AG04450 (cell line): Measurements from ENCODE around the gene SLC43A2. TPM values are rescaled to one million over a fixed set of nuclear protein-coding genes. Genes with fewer than 3 reads are reported as not detected.
"Not testable (repeated sequence)": the region's sequence is repeated elsewhere in the genome, so short reads cannot be mapped to it uniquely, and the experiment has no call there.

Experiments used
- CTCF ChIA-PET: fragments of 300-600, 350-600 bp; formaldehyde crosslinking; extraction: SDS; loops from one replicate; lab custom pipeline; 2022; ENCODE audit warnings: antibody characterized with exemption, inconsistent platforms; lab: Charles Lee
- POLR2A ChIA-PET: fragments of 350-600 bp; formaldehyde crosslinking; extraction: SDS; loops from one replicate; lab custom pipeline; 2021; ENCODE audit warnings: antibody characterized with exemption, inconsistent platforms; lab: Yijun Ruan, JAX
- DNase-seq: peaks from one replicate; pipeline ENCODE4 v3.0.0-alpha.2; 2011; ENCODE audit warnings: low read depth, low spot score
- H3K27ac ChIP-seq: one replicate; pipeline ENCODE4 v1.5.1; 2012; ENCODE audit warnings: low read depth, low read length, control low read depth
- H3K27me3 ChIP-seq: one replicate; pipeline ENCODE4 v1.6.0; 2012; ENCODE audit warnings: low read length; ENCODE audit not compliant: control insufficient read depth, insufficient read depth
- H3K4me3 ChIP-seq: 2 replicates; pipeline ENCODE4 v1.5.1; 2011; ENCODE audit warnings: mild to moderate bottlenecking, low read depth, low read length, control low read depth
- H3K9me3 ChIP-seq: 2 replicates; pipeline ENCODE4 v1.5.1; 2012; ENCODE audit warnings: low read length; ENCODE audit not compliant: control insufficient read depth, insufficient read depth
- polyA plus RNA-seq: library from polyadenylated mRNA; depleted of rRNA; stranded (reverse); fragments of >200 nt; gene quantifications from 2 replicates; pipeline ENCODE4 v1.2.3, GENCODE V29; 2011
- TF ChIP-seq, protein P1 (sequence below): IDR thresholded peaks from 2 replicates; pipeline ENCODE4 v1.5.1; 2011; ENCODE audit warnings: low read depth, low read length, control low read depth, inconsistent platforms

SLC43A2 gene
- polyA plus RNA-seq, 1 experiment: 5.3 TPM

- no peak overlapping the region for H3K27ac ChIP-seq
- DNase-seq: no peak
- ChIA-PET POLR2A (interaction anchor here (1.4 kb wide), 1 partner anchor 59 kb away, joined by 3 read pairs; no protein-coding TSS in a partner anchor), CTCF (interaction anchor here (1.0 to 1.7 kb wide), 2 partner anchors 10 kb away, joined by 4 to 5 read pairs; no protein-coding TSS in a partner anchor)
- TF ChIP-seq, protein P1, sequence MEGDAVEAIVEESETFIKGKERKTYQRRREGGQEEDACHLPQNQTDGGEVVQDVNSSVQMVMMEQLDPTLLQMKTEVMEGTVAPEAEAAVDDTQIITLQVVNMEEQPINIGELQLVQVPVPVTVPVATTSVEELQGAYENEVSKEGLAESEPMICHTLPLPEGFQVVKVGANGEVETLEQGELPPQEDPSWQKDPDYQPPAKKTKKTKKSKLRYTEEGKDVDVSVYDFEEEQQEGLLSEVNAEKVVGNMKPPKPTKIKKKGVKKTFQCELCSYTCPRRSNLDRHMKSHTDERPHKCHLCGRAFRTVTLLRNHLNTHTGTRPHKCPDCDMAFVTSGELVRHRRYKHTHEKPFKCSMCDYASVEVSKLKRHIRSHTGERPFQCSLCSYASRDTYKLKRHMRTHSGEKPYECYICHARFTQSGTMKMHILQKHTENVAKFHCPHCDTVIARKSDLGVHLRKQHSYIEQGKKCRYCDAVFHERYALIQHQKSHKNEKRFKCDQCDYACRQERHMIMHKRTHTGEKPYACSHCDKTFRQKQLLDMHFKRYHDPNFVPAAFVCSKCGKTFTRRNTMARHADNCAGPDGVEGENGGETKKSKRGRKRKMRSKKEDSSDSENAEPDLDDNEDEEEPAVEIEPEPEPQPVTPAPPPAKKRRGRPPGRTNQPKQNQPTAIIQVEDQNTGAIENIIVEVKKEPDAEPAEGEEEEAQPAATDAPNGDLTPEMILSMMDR: no peak
- no peaks in the 10 kb centered on the region for H3K27me3 ChIP-seq
- no peak overlapping the region for H3K4me3 ChIP-seq
- no peaks in the 10 kb centered on the region for H3K9me3 ChIP-seq
These were observed 29.5 kb upstream of the SLC43A2 start for GRCh38 chr17:1658100-1658499.

DNA sequence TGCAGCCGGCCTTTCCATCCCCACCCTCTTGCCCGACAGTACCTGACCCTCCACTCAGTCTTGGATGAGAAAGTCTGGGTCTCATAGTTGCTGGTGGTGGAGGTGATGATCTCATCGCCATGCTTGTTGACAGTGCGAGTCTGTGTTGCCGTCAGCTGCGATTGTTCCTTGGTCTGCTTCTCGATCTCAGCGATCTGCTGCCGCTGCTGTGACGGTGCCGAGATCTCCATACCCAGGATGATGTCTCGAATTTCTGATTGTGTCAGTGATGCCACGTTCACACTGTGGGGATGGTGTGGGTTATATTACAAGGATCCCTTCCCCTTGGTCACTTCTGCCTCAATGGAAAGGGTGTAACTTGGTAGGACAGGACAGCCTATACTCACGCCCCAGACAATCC is 25.1 kb upstream of the SLC43A2 start:
- Histone ChIP-seq H3K9me3 (no peaks in the 10 kb centered on the region), H3K4me3 (no peak overlapping the region), H3K27me3 (no peaks in the 10 kb centered on the region), H3K27ac (no peak overlapping the region)
- ChIA-PET CTCF (no interaction called here), POLR2A (no interaction called here)
- TF ChIP-seq, protein P1: no peak
- no peak for DNase-seq

DNA sequence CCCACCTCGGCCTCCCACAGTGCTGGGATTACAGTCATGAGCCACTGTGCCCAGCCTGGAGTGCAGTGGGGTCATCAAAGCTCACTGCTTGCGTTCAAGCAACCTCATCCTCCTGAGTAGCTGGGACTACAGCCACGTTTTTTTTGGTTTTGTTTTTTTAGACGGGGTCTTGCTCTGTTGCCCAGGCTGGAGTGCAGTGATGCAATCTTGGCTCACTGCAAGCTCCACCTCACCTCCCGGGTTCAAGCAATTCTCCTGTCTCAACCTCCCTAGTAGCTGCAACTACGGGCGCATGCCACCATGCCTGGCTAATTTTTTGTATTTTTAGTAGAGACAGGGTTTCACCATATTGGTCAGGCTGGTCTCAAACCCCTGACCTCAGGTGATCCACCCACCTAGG is 24.2 kb upstream of the SLC43A2 start:
- CTCF ChIA-PET: interaction anchor here (0.7 kb wide), 1 partner anchor 131 kb away, joined by 4 read pairs; no protein-coding TSS in a partner anchor
- not testable (repeated sequence) for H3K27ac ChIP-seq, H3K4me3 ChIP-seq, DNase-seq, H3K9me3 ChIP-seq, H3K27me3 ChIP-seq
- POLR2A ChIA-PET: interaction anchor here (0.6 to 4.5 kb wide), 2 partner anchors 39 to 62 kb away, joined by 9 to 48 read pairs; no protein-coding TSS in a partner anchor

GRCh38 chr17:1651559-1651844 is 22.9 kb upstream of the SLC43A2 start:
- DNase-seq: no peak
- peak overlapping the region; percentile 25 for H3K27ac ChIP-seq
- H3K27me3 ChIP-seq: no peaks in the 10 kb centered on the region
- TF ChIP-seq, protein P1: no peak
- no peak overlapping the region for H3K4me3 ChIP-seq
- no peaks in the 10 kb centered on the region for H3K9me3 ChIP-seq
- ChIA-PET POLR2A (interaction anchor here (1.0 to 4.5 kb wide), 2 partner anchors 18 to 64 kb away, joined by 4 to 48 read pairs; no protein-coding TSS in a partner anchor), CTCF (interaction anchor here (1.0 to 1.2 kb wide), 2 partner anchors 77 to 132 kb away, joined by 4 to 5 read pairs; no protein-coding TSS in a partner anchor)

DNA sequence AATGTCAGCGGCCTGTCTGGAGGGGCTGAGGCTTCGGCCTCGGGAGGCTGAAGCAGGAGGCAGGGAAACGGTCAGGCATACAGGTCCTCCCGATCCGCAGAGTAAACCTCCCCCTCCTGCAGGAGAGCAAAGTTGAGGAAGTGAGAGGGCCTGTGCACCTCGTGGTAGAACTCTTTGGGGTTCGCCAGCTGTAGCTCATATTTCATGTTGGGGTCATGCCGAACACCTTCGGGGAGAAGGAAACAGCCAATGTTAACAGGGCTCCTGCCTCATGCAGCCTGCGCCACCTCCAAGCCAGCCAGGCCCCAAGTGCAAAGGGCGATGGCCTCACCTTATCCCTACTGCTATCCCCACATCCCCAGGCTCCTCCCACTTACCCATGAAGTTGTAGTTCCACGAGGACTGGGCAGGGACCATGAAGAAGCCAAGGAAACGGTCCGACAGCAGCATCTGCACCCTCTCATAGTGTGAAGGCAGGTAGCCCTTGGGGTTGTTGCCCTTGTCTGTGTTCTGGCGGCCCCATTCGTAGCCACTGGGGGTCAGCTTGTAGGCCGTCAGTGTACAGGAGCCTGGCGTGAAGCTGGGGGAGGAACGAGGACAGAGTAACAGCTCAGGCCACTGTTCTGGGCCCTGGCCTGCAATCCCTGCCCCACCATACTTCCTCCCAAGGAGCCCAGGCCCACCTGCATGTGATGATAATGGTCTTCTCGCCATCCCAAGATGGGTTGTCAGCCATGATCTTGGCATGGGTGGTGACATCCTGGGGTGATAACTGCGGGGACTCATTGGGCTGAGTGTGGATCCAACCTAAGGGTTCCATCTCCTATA is 22.3 kb upstream of the SLC43A2 start:
- Histone ChIP-seq H3K9me3 (no peaks in the 10 kb centered on the region), H3K27ac (peak overlapping the region; percentile 31), H3K4me3 (no peak overlapping the region), H3K27me3 (no peaks in the 10 kb centered on the region)
- TF ChIP-seq, protein P1: no peak
- POLR2A ChIA-PET: interaction anchor here (0.6 to 4.5 kb wide), 4 partner anchors 18 to 132 kb away, joined by 3 to 48 read pairs (median 14); no protein-coding TSS in a partner anchor
- DNase-seq: no peak
- CTCF ChIA-PET: interaction anchor here (1.0 to 1.2 kb wide), 2 partner anchors 77 to 133 kb away, joined by 4 to 5 read pairs; no protein-coding TSS in a partner anchor
